SK-N-SH treated with all-trans-retinoic acid at 6 μM for 48 hours (cell line): ENCODE results near the gene GLDN.

Experiments
- CSDC2 ChIP-seq: fragments of 250-450 bp; sonication (Bioruptor Pico); IDR thresholded peaks from 2 replicates; pipeline ENCODE4 v1.5.0; 2020; ENCODE audit warnings: mild to moderate bottlenecking, moderate library complexity
- ISL1 ChIP-seq: fragments of 250-450 bp; sonication (Bioruptor Pico); IDR thresholded peaks from 2 replicates; pipeline ENCODE4 v2.1.2; 2022; ENCODE audit warnings: mild to moderate bottlenecking, moderate library complexity
- TOX ChIP-seq: fragments of 250-450 bp; sonication (Bioruptor Pico); IDR thresholded peaks from 2 replicates; pipeline ENCODE4 v1.8.0; 2021; ENCODE audit warnings: mild to moderate bottlenecking, moderate library complexity, borderline replicate concordance

DNA sequence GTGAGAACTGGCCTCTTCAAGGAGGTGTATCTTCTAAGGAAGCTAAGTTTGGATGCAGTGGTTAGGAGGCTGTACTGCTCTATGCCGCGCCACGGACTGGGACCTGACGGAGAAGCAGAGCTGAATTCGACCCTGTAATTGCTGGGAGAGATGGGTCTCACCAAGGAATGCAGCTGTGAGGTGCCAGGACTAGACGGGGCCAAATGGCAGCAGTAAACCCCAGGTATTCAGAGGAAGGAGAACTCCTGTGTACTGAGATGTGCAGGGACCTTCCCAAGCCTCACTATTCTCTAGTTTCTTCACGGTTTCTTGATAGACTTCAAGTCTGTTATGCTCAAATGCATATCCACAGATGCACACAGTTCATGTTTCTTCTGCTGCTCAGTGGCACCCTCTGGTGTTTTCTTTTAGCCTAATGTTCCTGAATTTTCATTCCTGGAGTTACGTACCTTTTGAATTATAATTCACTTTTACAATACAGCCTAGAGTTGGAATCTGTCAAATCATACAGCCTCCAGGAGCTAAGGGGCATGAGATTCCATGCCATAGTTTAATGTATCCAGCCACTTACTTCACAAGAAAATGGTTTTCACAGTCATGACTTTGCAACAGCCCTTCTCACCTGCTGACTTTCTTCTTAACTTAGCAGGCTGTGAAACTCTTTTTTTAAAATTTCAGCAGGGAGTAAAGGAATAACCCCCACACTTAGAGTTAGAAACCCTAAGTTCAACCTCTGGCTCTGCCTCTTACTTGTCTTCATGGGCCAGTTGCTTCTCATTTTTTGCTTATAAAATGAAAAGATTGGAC lies 61.8 kb downstream of the GLDN start:
- TF ChIP-seq CSDC2 (CRISPR knock-in tag) (no peak), ISL1 (CRISPR knock-in tag) (no peak), TOX (CRISPR knock-in tag) (no peak)
